GM12878 (cell line): Measurements from ENCODE around the gene PROC. TPM values are rescaled to one million over a fixed set of nuclear protein-coding genes. Genes with fewer than 3 reads are reported as not detected.

Experiments
- ATAC-seq: fragments of 200-7000 bp; cut with Tn5 transposase; 3 replicates; pipeline ENCODE4 v1.9.1; 2020; ENCODE audit warnings: mild to moderate bottlenecking, moderate library complexity
- BruUV-seq: library from RNA; stranded (reverse); fragments of 400-500 nt; replicated peaks from 2 replicates; lab custom pipeline; 2021; lab: Mats Ljungman, UMichigan
- CTCF ChIA-PET: fragments of 300-600 bp; sonication (Branson Sonifier 250); formaldehyde crosslinking; extraction: SDS; loops from one replicate; lab custom pipeline; 2021; ENCODE audit warnings: inconsistent platforms; lab: Yijun Ruan, JAX
- POLR2A ChIA-PET: fragments of 350-600 bp; formaldehyde crosslinking; extraction: SDS; loops from one replicate; lab custom pipeline; 2021; ENCODE audit warnings: inconsistent platforms; lab: Charles Lee
- RAD21 ChIA-PET: fragments of 300-600 bp; sonication (Branson Sonifier 250); formaldehyde crosslinking; loops from one replicate; lab custom pipeline; 2023; ENCODE audit warnings: antibody characterized with exemption; ENCODE audit not compliant: unreplicated experiment; lab: Charles Lee
- SMC1A ChIA-PET: fragments of 300-600 bp; sonication (Branson Sonifier 250); formaldehyde crosslinking; loops from one replicate; lab custom pipeline; 2023; ENCODE audit not compliant: unreplicated experiment, uncharacterized antibody; lab: Charles Lee
- DNase-seq: peaks from one replicate; pipeline ENCODE4 v3.0.0-alpha.2; 2011; ENCODE audit warnings: low read depth, low spot score
- FAIRE-seq: peaks from 3 replicates; lab custom pipeline; 2011; peaks lifted over from hg19 to GRCh38; lab: Jason Lieb, UNC
- H2AFZ ChIP-seq: 2 replicates; pipeline ENCODE4 v1.6.0; 2011; ENCODE audit warnings: low read depth, low read length, control low read depth; ENCODE audit not compliant: control insufficient read depth
- H3K27ac ChIP-seq: 2 replicates; pipeline ENCODE4 v1.5.1; 2011; ENCODE audit warnings: control low read depth; ENCODE audit not compliant: control insufficient read depth, insufficient read depth
- H3K27me3 ChIP-seq, 2 experiments: replicated peaks in 1 of 2; 2 replicates each; pipeline versions ENCODE4 v1.6.0 to v1.6.1; 2011; ENCODE audit warnings: low read length in 1 of 2; ENCODE audit not compliant: control insufficient read depth in 2 of 2, insufficient read depth in 2 of 2
- H3K36me3 ChIP-seq, 2 experiments: 2 replicates each; pipeline ENCODE4 v1.5.1; 2011; ENCODE audit warnings: low read length in 1 of 2; ENCODE audit not compliant: control insufficient read depth in 2 of 2, insufficient read depth in 2 of 2
- H3K4me1 ChIP-seq: 2 replicates; pipeline ENCODE4 v1.6.1; 2011; ENCODE audit warnings: mild to moderate bottlenecking, low read length, moderate library complexity, mixed read lengths; ENCODE audit not compliant: control insufficient read depth, insufficient read depth
- H3K4me2 ChIP-seq: 2 replicates; pipeline ENCODE4 v1.6.0; 2011; ENCODE audit warnings: control low read depth; ENCODE audit not compliant: control insufficient read depth, insufficient read depth
- H3K4me3 ChIP-seq: fragments of 200-600 bp; sonication (generic); 2 replicates; pipeline ENCODE4 v1.5.1; 2016
- H3K79me2 ChIP-seq: 2 replicates; pipeline ENCODE4 v1.6.0; 2011; ENCODE audit warnings: low read length; ENCODE audit not compliant: control insufficient read depth, insufficient read depth
- H3K9ac ChIP-seq: 2 replicates; pipeline ENCODE4 v1.8.0; 2011; ENCODE audit warnings: low read length, control low read depth, mixed read lengths; ENCODE audit not compliant: control insufficient read depth, insufficient read depth
- H3K9me3 ChIP-seq: replicated peaks from 3 replicates; pipeline ENCODE4 v1.5.1; 2011; ENCODE audit warnings: mild to moderate bottlenecking, low read length; ENCODE audit not compliant: control insufficient read depth, insufficient read depth
- H4K20me1 ChIP-seq: 2 replicates; pipeline ENCODE4 v1.6.0; 2011; ENCODE audit not compliant: control insufficient read depth, insufficient read depth
- ATF2 ChIP-seq: IDR thresholded peaks from 2 replicates; pipeline ENCODE4 v1.6.1; 2012; ENCODE audit warnings: low read length, inconsistent platforms
- PML ChIP-seq: IDR thresholded peaks from 2 replicates; pipeline ENCODE4 v1.6.1; 2012; ENCODE audit warnings: low read length, inconsistent platforms
- SREBF2 ChIP-seq: IDR thresholded peaks from 2 replicates; pipeline ENCODE4 v1.6.1; 2012; ENCODE audit warnings: mild to moderate bottlenecking, low read length
- SUZ12 ChIP-seq: fragments of 200-600 bp; sonication (generic); IDR thresholded peaks from one replicate; pipeline ENCODE4 v1.6.1; 2018; ENCODE audit warnings: antibody characterized with exemption, mild to moderate bottlenecking; ENCODE audit not compliant: unreplicated experiment
- WGBS: methylation state at CpG from one replicate; pipeline ENCODE4 v1.1.6; 2016; ENCODE audit warnings: low lambda C conversion rate; ENCODE audit not compliant: insufficient replicate concordance, insufficient coverage; ENCODE audit errors: missing lambda C conversion rate; 5-methylcytosine and 5-hydroxymethylcytosine counted together
- in situ Hi-C: fragments of 300-500 bp; cut with MboI; formaldehyde crosslinking; loops from 9 replicates; pipeline ENCODE4 v1.14.3; 2018; ENCODE audit warnings: mixed read lengths
- intact Hi-C: fragments of 100-400 bp; cut with micrococcal nuclease; formaldehyde crosslinking; loops from one replicate; pipeline ENCODE4 v1.14.2; 2022; ENCODE audit not compliant: unreplicated experiment
- polyA plus RNA-seq, 11 experiments: library from polyadenylated mRNA; depleted of rRNA in 4 of 11; unstranded in 6 of 11; stranded (reverse) in 5 of 11; fragments of >200 nt; fragmentation: Nextera tagmentation in 4 of 11; fragmentation: Illumina TruSeq in 1 of 11; extraction: Ambion mirVana in 4 of 11; extraction: Trizol in 1 of 11; gene quantifications; 1 replicate in 1 of 11; 2 replicates in 10 of 11; pipeline versions ENCODE4 v1.2.1 to v1.2.3, GENCODE V29; 2011 to 2016; ENCODE audit warnings: inconsistent platforms in 2 of 11, missing spikeins in 2 of 11, low read depth in 1 of 11
- total RNA-seq, 4 experiments: library from RNA; depleted of rRNA in 3 of 4; stranded (reverse); fragments of >200 nt in 3 of 4; fragmentation: Illumina TruSeq in 1 of 4; extraction: Trizol in 1 of 4; gene quantifications; 2 replicates each; pipeline versions ENCODE4 v1.2.1 to v1.2.3, GENCODE V29; 2013 to 2021
- TF ChIP-seq, protein P1 (sequence below): fragments of 450-650 bp; IDR thresholded peaks from 2 replicates; pipeline ENCODE4 v1.6.1; 2017; ENCODE audit warnings: mild to moderate bottlenecking
- TF ChIP-seq, protein P2 (sequence below): fragments of 150-350 bp; IDR thresholded peaks from 2 replicates; pipeline ENCODE4 v1.6.1; 2016; ENCODE audit warnings: low read depth, low read length

Gene PROC
- total and polyA plus RNA-seq, 10 of the 15 experiments (the other 5 are each of a cell fraction or from before 2014, with no cell fraction given) = not detected

- Histone ChIP-seq H3K27me3 (no peaks in the 10 kb centered on the region), H4K20me1 (no peaks in the 10 kb centered on the region), H3K4me3 (no peak overlapping the region), H2AFZ (no peak overlapping the region), H3K27ac (no peak overlapping the region), H3K79me2 (no peaks in the 10 kb centered on the region), H3K4me1 (no peaks in the 10 kb centered on the region; the same call in 1 of the 2 replicates), H3K4me2 (no peak overlapping the region), H3K9me3 (no peaks in the 10 kb centered on the region), H3K36me3 (no peaks in the 10 kb centered on the region), H3K9ac (no peak overlapping the region)
- no peak for TF ChIP-seq SREBF2
- TF ChIP-seq, protein P1, sequence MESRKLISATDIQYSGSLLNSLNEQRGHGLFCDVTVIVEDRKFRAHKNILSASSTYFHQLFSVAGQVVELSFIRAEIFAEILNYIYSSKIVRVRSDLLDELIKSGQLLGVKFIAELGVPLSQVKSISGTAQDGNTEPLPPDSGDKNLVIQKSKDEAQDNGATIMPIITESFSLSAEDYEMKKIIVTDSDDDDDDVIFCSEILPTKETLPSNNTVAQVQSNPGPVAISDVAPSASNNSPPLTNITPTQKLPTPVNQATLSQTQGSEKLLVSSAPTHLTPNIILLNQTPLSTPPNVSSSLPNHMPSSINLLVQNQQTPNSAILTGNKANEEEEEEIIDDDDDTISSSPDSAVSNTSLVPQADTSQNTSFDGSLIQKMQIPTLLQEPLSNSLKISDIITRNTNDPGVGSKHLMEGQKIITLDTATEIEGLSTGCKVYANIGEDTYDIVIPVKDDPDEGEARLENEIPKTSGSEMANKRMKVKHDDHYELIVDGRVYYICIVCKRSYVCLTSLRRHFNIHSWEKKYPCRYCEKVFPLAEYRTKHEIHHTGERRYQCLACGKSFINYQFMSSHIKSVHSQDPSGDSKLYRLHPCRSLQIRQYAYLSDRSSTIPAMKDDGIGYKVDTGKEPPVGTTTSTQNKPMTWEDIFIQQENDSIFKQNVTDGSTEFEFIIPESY = no peak
- TF ChIP-seq SUZ12 = no peak
- TF ChIP-seq, protein P2, sequence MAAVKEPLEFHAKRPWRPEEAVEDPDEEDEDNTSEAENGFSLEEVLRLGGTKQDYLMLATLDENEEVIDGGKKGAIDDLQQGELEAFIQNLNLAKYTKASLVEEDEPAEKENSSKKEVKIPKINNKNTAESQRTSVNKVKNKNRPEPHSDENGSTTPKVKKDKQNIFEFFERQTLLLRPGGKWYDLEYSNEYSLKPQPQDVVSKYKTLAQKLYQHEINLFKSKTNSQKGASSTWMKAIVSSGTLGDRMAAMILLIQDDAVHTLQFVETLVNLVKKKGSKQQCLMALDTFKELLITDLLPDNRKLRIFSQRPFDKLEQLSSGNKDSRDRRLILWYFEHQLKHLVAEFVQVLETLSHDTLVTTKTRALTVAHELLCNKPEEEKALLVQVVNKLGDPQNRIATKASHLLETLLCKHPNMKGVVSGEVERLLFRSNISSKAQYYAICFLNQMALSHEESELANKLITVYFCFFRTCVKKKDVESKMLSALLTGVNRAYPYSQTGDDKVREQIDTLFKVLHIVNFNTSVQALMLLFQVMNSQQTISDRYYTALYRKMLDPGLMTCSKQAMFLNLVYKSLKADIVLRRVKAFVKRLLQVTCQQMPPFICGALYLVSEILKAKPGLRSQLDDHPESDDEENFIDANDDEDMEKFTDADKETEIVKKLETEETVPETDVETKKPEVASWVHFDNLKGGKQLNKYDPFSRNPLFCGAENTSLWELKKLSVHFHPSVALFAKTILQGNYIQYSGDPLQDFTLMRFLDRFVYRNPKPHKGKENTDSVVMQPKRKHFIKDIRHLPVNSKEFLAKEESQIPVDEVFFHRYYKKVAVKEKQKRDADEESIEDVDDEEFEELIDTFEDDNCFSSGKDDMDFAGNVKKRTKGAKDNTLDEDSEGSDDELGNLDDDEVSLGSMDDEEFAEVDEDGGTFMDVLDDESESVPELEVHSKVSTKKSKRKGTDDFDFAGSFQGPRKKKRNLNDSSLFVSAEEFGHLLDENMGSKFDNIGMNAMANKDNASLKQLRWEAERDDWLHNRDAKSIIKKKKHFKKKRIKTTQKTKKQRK = no peak
- TF ChIP-seq PML = no peak
- TF ChIP-seq ATF2 = 0 out of 2 replicates have a peak, but pooled peaks have one; percentile 30
- ChIA-PET SMC1A (interaction anchor here (0.6 to 1.2 kb wide), 2 partner anchors 10 to 642 kb away, joined by 3 read pairs; no protein-coding TSS in a partner anchor), POLR2A (no interaction called here), CTCF (interaction anchor here (0.5 to 1.4 kb wide), 3 partner anchors 12 to 29 kb away, joined by 4 to 6 read pairs (median 4); no protein-coding TSS in a partner anchor), RAD21 (no interaction called here)
- in situ Hi-C loops (no loop called here), intact Hi-C loops (no loop called here)
- no peak for DNase-seq
- BruUV-seq = no TSS peak
- no peak for ATAC-seq
- no peak for FAIRE-seq
- WGBS = 64% methylated on average over 3 of the region's 3 CpGs
These were observed 44.2 kb downstream of the PROC start for GRCh38 chr2:127462461-127462860.
